Fibroblast of lung (primary cell): ENCODE measurements around the gene LRMDA. TPM values are rescaled to one million over a fixed set of nuclear protein-coding genes. Genes with fewer than 3 reads are reported as not detected.

Experiments used
- DNase-seq, 2 donors: peaks; one replicate each; pipeline versions ENCODE4 v3.0.0 to v3.0.0-alpha.2; 2010; ENCODE audit warnings: low read depth in 2 of 2
- H2AFZ ChIP-seq: 2 replicates; pipeline ENCODE4 v1.5.1; 2012; ENCODE audit warnings: low read length, control low read depth, inconsistent platforms
- H3K27ac ChIP-seq: 2 replicates; pipeline ENCODE4 v1.5.1; 2011; ENCODE audit warnings: low read length, control low read depth; ENCODE audit not compliant: insufficient read depth
- H3K27me3 ChIP-seq: 2 replicates; pipeline ENCODE4 v1.5.1; 2011; ENCODE audit warnings: mild to moderate bottlenecking, low read length; ENCODE audit not compliant: control insufficient read depth, insufficient read depth
- H3K36me3 ChIP-seq: 2 replicates; pipeline ENCODE4 v1.5.1; 2011; ENCODE audit warnings: low read length; ENCODE audit not compliant: control insufficient read depth, insufficient read depth
- H3K4me1 ChIP-seq: 2 replicates; pipeline ENCODE4 v1.5.1; 2011; ENCODE audit warnings: low read length; ENCODE audit not compliant: control insufficient read depth, insufficient read depth; ENCODE audit errors: extremely low read depth
- H3K4me2 ChIP-seq: 2 replicates; pipeline ENCODE4 v1.5.1; 2011; ENCODE audit warnings: low read length, control low read depth; ENCODE audit not compliant: insufficient read depth; ENCODE audit errors: extremely low read depth
- H3K4me3 ChIP-seq, 4 experiments: fragments of 200-600 bp in 1 of 4; sonication (generic) in 1 of 4; replicated peaks in 1 of 4; 2 replicates each; pipeline ENCODE4 v1.5.1; 2011 to 2016; ENCODE audit warnings: low read length in 4 of 4, low read depth in 3 of 4, mild to moderate bottlenecking in 3 of 4, control low read depth in 2 of 4, inconsistent platforms in 1 of 4, mixed read lengths in 1 of 4; ENCODE audit not compliant: insufficient read depth in 1 of 4; ENCODE audit errors: control extremely low read depth in 1 of 4
- H3K79me2 ChIP-seq: 2 replicates; pipeline ENCODE4 v1.5.1; 2012; ENCODE audit warnings: mild to moderate bottlenecking, low read length, inconsistent platforms; ENCODE audit not compliant: control insufficient read depth, insufficient read depth
- H3K9ac ChIP-seq: 2 replicates; pipeline ENCODE4 v1.5.1; 2011; ENCODE audit warnings: mild to moderate bottlenecking, low read length, control low read depth; ENCODE audit not compliant: insufficient read depth
- H3K9me3 ChIP-seq: 2 replicates; pipeline ENCODE4 v1.5.1; 2012; ENCODE audit warnings: low read depth, low read length; ENCODE audit not compliant: control insufficient read depth, insufficient read depth
- H4K20me1 ChIP-seq: 2 replicates; pipeline ENCODE4 v1.5.1; 2011; ENCODE audit warnings: low read length; ENCODE audit not compliant: control insufficient read depth, insufficient read depth; ENCODE audit errors: extremely low read depth
- EZH2 ChIP-seq: IDR thresholded peaks from 2 replicates; pipeline ENCODE4 v1.5.1; 2012; ENCODE audit warnings: low read length, control low read depth, mild to moderate bottlenecking; ENCODE audit errors: missing control alignments
- polyA plus RNA-seq, 2 donors: library from polyadenylated mRNA; depleted of rRNA in 1 of 2; stranded (reverse) in 1 of 2; unstranded in 1 of 2; fragments of >200 nt; gene quantifications; 2 replicates each; pipeline ENCODE4 v1.2.1, GENCODE V29; 2011 to 2012; ENCODE audit warnings: missing spikeins in 1 of 2
- total RNA-seq: library from RNA; depleted of rRNA; stranded (reverse); fragments of >200 nt; gene quantifications from 2 replicates; pipeline ENCODE4 v1.2.1, GENCODE V29; 2014
- TF ChIP-seq, protein P1 (sequence below), 2 donors: IDR thresholded peaks in 1 of 2; conservative IDR thresholded peaks in 1 of 2; 1 replicate in 1 of 2; 2 replicates in 1 of 2; pipeline ENCODE4 v1.5.1; 2011 to 2012; ENCODE audit warnings: low read length in 2 of 2, control low read depth in 1 of 2, inconsistent platforms in 1 of 2, low read depth in 1 of 2, mild to moderate bottlenecking in 1 of 2

The LRMDA gene
- total and polyA plus RNA-seq, 2 donors (not counting 1 experiment from before 2014, with no cell fraction given) = 1.7 to 2.0 TPM

GRCh38 chr10:75751232-75751631 is 319.8 kb downstream of the LRMDA start:
- H3K4me2 ChIP-seq = no peak overlapping the region
- TF ChIP-seq, protein P1, sequence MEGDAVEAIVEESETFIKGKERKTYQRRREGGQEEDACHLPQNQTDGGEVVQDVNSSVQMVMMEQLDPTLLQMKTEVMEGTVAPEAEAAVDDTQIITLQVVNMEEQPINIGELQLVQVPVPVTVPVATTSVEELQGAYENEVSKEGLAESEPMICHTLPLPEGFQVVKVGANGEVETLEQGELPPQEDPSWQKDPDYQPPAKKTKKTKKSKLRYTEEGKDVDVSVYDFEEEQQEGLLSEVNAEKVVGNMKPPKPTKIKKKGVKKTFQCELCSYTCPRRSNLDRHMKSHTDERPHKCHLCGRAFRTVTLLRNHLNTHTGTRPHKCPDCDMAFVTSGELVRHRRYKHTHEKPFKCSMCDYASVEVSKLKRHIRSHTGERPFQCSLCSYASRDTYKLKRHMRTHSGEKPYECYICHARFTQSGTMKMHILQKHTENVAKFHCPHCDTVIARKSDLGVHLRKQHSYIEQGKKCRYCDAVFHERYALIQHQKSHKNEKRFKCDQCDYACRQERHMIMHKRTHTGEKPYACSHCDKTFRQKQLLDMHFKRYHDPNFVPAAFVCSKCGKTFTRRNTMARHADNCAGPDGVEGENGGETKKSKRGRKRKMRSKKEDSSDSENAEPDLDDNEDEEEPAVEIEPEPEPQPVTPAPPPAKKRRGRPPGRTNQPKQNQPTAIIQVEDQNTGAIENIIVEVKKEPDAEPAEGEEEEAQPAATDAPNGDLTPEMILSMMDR (conservative IDR thresholded peaks at IDR 0.05 in 1 of 2, IDR thresholded peaks at IDR 0.05 in 1 of 2; ENCODE audit: low read depth in 1 of 2, low read length in 2 of 2) = no peak
- TF ChIP-seq EZH2 = no peak

GRCh38 chr10:75753621-75754020 is 322.2 kb downstream of the LRMDA start:
- Histone ChIP-seq H4K20me1 (no peaks in the 10 kb centered on the region), H3K9ac (no peak overlapping the region), H3K27ac (no peak overlapping the region), H3K4me1 (no peaks in the 10 kb centered on the region), H3K27me3 (no peaks in the 10 kb centered on the region), H3K9me3 (no peaks in the 10 kb centered on the region), H2AFZ (no peak overlapping the region), H3K79me2 (no peaks in the 10 kb centered on the region), H3K4me2 (no peak overlapping the region), H3K36me3 (no peaks in the 10 kb centered on the region), H3K4me3 (no peak overlapping the region)
- no peak for DNase-seq
- TF ChIP-seq EZH2 = no peak
- TF ChIP-seq, protein P1 (conservative IDR thresholded peaks at IDR 0.05 in 1 of 2, IDR thresholded peaks at IDR 0.05 in 1 of 2; ENCODE audit: low read depth in 1 of 2, low read length in 2 of 2) = no peak

More at GRCh38 chr10:75751232-75751631, 319.8 kb downstream of the LRMDA start:
- Histone ChIP-seq H3K36me3 (no peaks in the 10 kb centered on the region), H3K27ac (no peak overlapping the region), H3K79me2 (no peaks in the 10 kb centered on the region), H2AFZ (no peak overlapping the region), H3K4me3 (no peak overlapping the region), H4K20me1 (no peaks in the 10 kb centered on the region), H3K9me3 (no peaks in the 10 kb centered on the region), H3K27me3 (no peaks in the 10 kb centered on the region), H3K9ac (no peak overlapping the region), H3K4me1 (no peaks in the 10 kb centered on the region)
- DNase-seq = no peak

- no peaks in the 10 kb centered on the region for H4K20me1 ChIP-seq
- H2AFZ ChIP-seq = no peak overlapping the region
- H3K9ac ChIP-seq = no peak overlapping the region
- H3K79me2 ChIP-seq = no peaks in the 10 kb centered on the region
- no peak for DNase-seq
- H3K9me3 ChIP-seq = no peaks in the 10 kb centered on the region
- H3K27me3 ChIP-seq = no peaks in the 10 kb centered on the region
- H3K4me3 ChIP-seq = no peak overlapping the region
- no peak overlapping the region for H3K27ac ChIP-seq
- H3K4me2 ChIP-seq = no peak overlapping the region
- no peaks in the 10 kb centered on the region for H3K36me3 ChIP-seq
- H3K4me1 ChIP-seq = no peaks in the 10 kb centered on the region
- TF ChIP-seq, protein P1 (conservative IDR thresholded peaks at IDR 0.05 in 1 of 2, IDR thresholded peaks at IDR 0.05 in 1 of 2; ENCODE audit: low read depth in 1 of 2, low read length in 2 of 2) = no peak
- no peak for TF ChIP-seq EZH2
Measured at GRCh38 chr10:75754096-75754831, 322.8 kb downstream of the LRMDA start.
